Endothelial cell of umbilical vein (primary cell): ENCODE measurements around the gene BLTP3B. TPM values are rescaled to one million over a fixed set of nuclear protein-coding genes. Genes with fewer than 3 reads are reported as not detected.

Experiments used
- BruUV-seq: library from RNA; stranded (reverse); fragments of 400-500 nt; replicated peaks from 2 replicates; lab custom pipeline; 2021; lab: Mats Ljungman, UMichigan
- CTCF ChIA-PET: fragments of 300-600, 350-600 bp; sonication (Branson Sonifier 250); formaldehyde crosslinking; loops from one replicate; lab custom pipeline; 2021; ENCODE audit warnings: antibody characterized with exemption, inconsistent platforms; lab: Charles Lee
- POLR2A ChIA-PET: fragments of 300-600, 350-600 bp; sonication (Branson Sonifier 250); formaldehyde crosslinking; loops from one replicate; lab custom pipeline; 2021; ENCODE audit warnings: antibody characterized with exemption, inconsistent platforms; lab: Charles Lee
- DNase-seq: peaks from one replicate; pipeline ENCODE4 v3.0.0-alpha.2; 2011; ENCODE audit warnings: low read depth, low spot score
- FAIRE-seq: peaks from 2 replicates; lab custom pipeline; 2011; peaks lifted over from hg19 to GRCh38; lab: Jason Lieb, UNC
- H2AFZ ChIP-seq: 2 replicates; pipeline ENCODE4 v1.6.0; 2012; ENCODE audit warnings: low read depth, low read length, control low read depth, inconsistent platforms
- H3K27ac ChIP-seq: 2 replicates; pipeline ENCODE4 v1.5.1; 2011; ENCODE audit warnings: low read depth, mild to moderate bottlenecking, control low read depth, low read length, moderate library complexity; ENCODE audit not compliant: insufficient read depth
- H3K27me3 ChIP-seq, 2 experiments: 2 replicates each; pipeline versions ENCODE4 v1.6.0 to v1.6.1; 2011; ENCODE audit warnings: low read length in 2 of 2, mixed read lengths in 1 of 2; ENCODE audit not compliant: control insufficient read depth in 2 of 2, insufficient read depth in 2 of 2
- H3K36me3 ChIP-seq, 2 experiments: 2 replicates in 1 of 2; 3 replicates in 1 of 2; pipeline ENCODE4 v1.5.1; 2011; ENCODE audit warnings: low read length in 2 of 2, mild to moderate bottlenecking in 1 of 2, moderate library complexity in 1 of 2; ENCODE audit not compliant: control insufficient read depth in 2 of 2, insufficient read depth in 2 of 2; ENCODE audit errors: extremely low read depth in 1 of 2
- H3K4me1 ChIP-seq: 3 replicates; pipeline ENCODE4 v1.5.1; 2011; ENCODE audit warnings: mild to moderate bottlenecking, low read length; ENCODE audit not compliant: control insufficient read depth, insufficient read depth; ENCODE audit errors: extremely low read depth
- H3K4me2 ChIP-seq: 2 replicates; pipeline ENCODE4 v1.6.1; 2011; ENCODE audit warnings: low read length, control low read depth, mixed read lengths; ENCODE audit not compliant: insufficient read depth
- H3K4me3 ChIP-seq, 3 experiments: fragments of 200-600 bp in 1 of 3; sonication (generic), shearing (Covaris generic) in 1 of 3; replicated peaks in 1 of 3; 2 replicates each; pipeline ENCODE4 v1.5.1; 2011 to 2016; ENCODE audit warnings: control low read depth in 3 of 3, low read length in 3 of 3, mild to moderate bottlenecking in 2 of 3, inconsistent platforms in 1 of 3, low read depth in 1 of 3, moderate library complexity in 1 of 3; ENCODE audit not compliant: insufficient read depth in 1 of 3
- H3K79me2 ChIP-seq: 2 replicates; pipeline ENCODE4 v1.6.0; 2012; ENCODE audit warnings: low read length, inconsistent platforms; ENCODE audit not compliant: control insufficient read depth, insufficient read depth
- H3K9ac ChIP-seq: replicated peaks from 2 replicates; pipeline ENCODE3; 2011; ENCODE audit warnings: low read length, control low read depth; ENCODE audit not compliant: insufficient read depth; ENCODE audit errors: extremely low read depth
- H3K9me1 ChIP-seq: replicated peaks from 3 replicates; pipeline ENCODE4 v1.6.0; 2011; ENCODE audit warnings: mild to moderate bottlenecking, low read length; ENCODE audit not compliant: control insufficient read depth, insufficient read depth; ENCODE audit errors: extremely low read depth
- H3K9me3 ChIP-seq: replicated peaks from 2 replicates; pipeline ENCODE4 v1.5.1; 2012; ENCODE audit warnings: low read length, inconsistent platforms; ENCODE audit not compliant: control insufficient read depth, insufficient read depth
- H4K20me1 ChIP-seq: replicated peaks from 2 replicates; pipeline ENCODE3; 2011; ENCODE audit warnings: mild to moderate bottlenecking, low read length; ENCODE audit not compliant: control insufficient read depth, insufficient read depth; ENCODE audit errors: extremely low read depth
- CTCF ChIP-seq, 2 donors: IDR thresholded peaks; 1 replicate in 1 of 2; 2 replicates in 1 of 2; pipeline ENCODE4 v1.5.1; 2011; ENCODE audit warnings: low read length in 2 of 2, mild to moderate bottlenecking in 2 of 2, moderate library complexity in 2 of 2, control low read depth in 1 of 2, inconsistent platforms in 1 of 2, low read depth in 1 of 2; ENCODE audit not compliant: insufficient read depth in 1 of 2; ENCODE audit errors: extremely low read depth in 1 of 2
- EZH2 ChIP-seq: IDR thresholded peaks from 2 replicates; pipeline ENCODE4 v1.6.1; 2012; ENCODE audit warnings: borderline replicate concordance, low read depth, mild to moderate bottlenecking, moderate library complexity, low read length, inconsistent platforms; ENCODE audit not compliant: severe bottlenecking
- FOS ChIP-seq: IDR thresholded peaks from 2 replicates; pipeline ENCODE4 v1.6.1; 2011; ENCODE audit warnings: mild to moderate bottlenecking, low read length, moderate library complexity, borderline replicate concordance; ENCODE audit not compliant: insufficient read depth
- GATA2 ChIP-seq: IDR thresholded peaks from 2 replicates; pipeline ENCODE4 v1.7.0; 2011; ENCODE audit warnings: low read depth, mild to moderate bottlenecking, moderate library complexity, mixed read lengths, low read length; ENCODE audit not compliant: insufficient read length, insufficient read depth
- JUN ChIP-seq: IDR thresholded peaks from 2 replicates; pipeline ENCODE4 v1.6.1; 2011; ENCODE audit warnings: borderline replicate concordance, low read depth; ENCODE audit not compliant: insufficient read length, insufficient read depth
- MAX ChIP-seq: IDR thresholded peaks from 2 replicates; pipeline ENCODE4 v1.6.1; 2011; ENCODE audit not compliant: insufficient read depth, insufficient read length
- MYC ChIP-seq: IDR thresholded peaks from one replicate; pipeline ENCODE4 v1.6.1; 2011; ENCODE audit warnings: mild to moderate bottlenecking, low read depth, low read length
- POLR2A ChIP-seq: IDR thresholded peaks from 2 replicates; pipeline ENCODE4 v1.6.1; 2012; ENCODE audit warnings: low read depth, mild to moderate bottlenecking, control low read depth, low read length
- POLR2AphosphoS5 ChIP-seq: IDR thresholded peaks from 2 replicates; pipeline ENCODE4 v1.6.1; 2012; ENCODE audit warnings: low read depth, mild to moderate bottlenecking, control low read depth, low read length, moderate library complexity; ENCODE audit not compliant: insufficient read depth
- dilution Hi-C: fragments of 300-500 bp; cut with MboI; formaldehyde crosslinking; loops from one replicate; pipeline ENCODE4 v1.15.0; 2019; ENCODE audit warnings: low sequenced_read_pairs; ENCODE audit not compliant: extremely low pct_ligation_motif_present
- intact Hi-C: fragments of 100-400 bp; cut with micrococcal nuclease; formaldehyde crosslinking; loops from one replicate; pipeline ENCODE4 v1.10.0; 2022
- polyA plus RNA-seq, 4 experiments: library from polyadenylated mRNA; depleted of rRNA in 3 of 4; stranded (reverse) in 3 of 4; unstranded in 1 of 4; fragments of >200 nt; gene quantifications; 2 replicates each; pipeline versions ENCODE4 v1.2.1 to v1.2.3, GENCODE V29; 2011 to 2012; ENCODE audit warnings: missing spikeins in 1 of 4
- total RNA-seq: library from RNA; stranded (reverse); gene quantifications from 2 replicates; pipeline ENCODE4 v1.2.3, GENCODE V29; 2021

BLTP3B gene
- total and polyA plus RNA-seq, 2 donors (not counting 3 experiments of a cell fraction or from before 2014, with no cell fraction given), result 5.4 to 17.9 TPM

- dilution Hi-C loops, result no loop called here
These were observed 31.8 kb upstream of the BLTP3B start for GRCh38 chr12:100174495-100174894.

More at GRCh38 chr12:100174495-100174894, 31.8 kb upstream of the BLTP3B start:
- H2AFZ ChIP-seq, result no peak overlapping the region
- no peak overlapping the region for H3K27ac ChIP-seq
- TF ChIP-seq GATA2, result no peak
- no peak for TF ChIP-seq FOS
- no peak for TF ChIP-seq CTCF (IDR thresholded peaks at IDR 0.05; ENCODE audit: extremely low read depth in 1 of 2, insufficient read depth in 1 of 2, low read depth in 1 of 2, low read length in 2 of 2)
- no peak for TF ChIP-seq POLR2AphosphoS5
- no peak for TF ChIP-seq EZH2
- no peak for TF ChIP-seq JUN
- no peak for TF ChIP-seq POLR2A
- no peak for TF ChIP-seq MYC
- TF ChIP-seq MAX, result no peak
- no peaks in the 10 kb centered on the region for H3K9me3 ChIP-seq
- H3K9ac ChIP-seq, result no peak overlapping the region
- H3K36me3 ChIP-seq, result no peaks in the 10 kb centered on the region
- H3K79me2 ChIP-seq, result no peaks in the 10 kb centered on the region
- no peak overlapping the region for H3K4me2 ChIP-seq
- ChIA-PET POLR2A (no interaction called here), CTCF (interaction anchor here (2.1 kb wide), 1 partner anchor 20 kb away, joined by 10 read pairs; no protein-coding TSS in a partner anchor)
- H3K27me3 ChIP-seq, result peaks cover 0 to 3% of the 10 kb centered on the region in 2 experiments
- H4K20me1 ChIP-seq, result no peaks in the 10 kb centered on the region
- DNase-seq, result no peak
- H3K4me1 ChIP-seq, result no peaks in the 10 kb centered on the region
- intact Hi-C loops, result no loop called here
- H3K4me3 ChIP-seq, result no peak overlapping the region
- BruUV-seq, result no TSS peak
- FAIRE-seq, result no peak
- H3K9me1 ChIP-seq, result no peaks in the 10 kb centered on the region
